IMR-90 (cell line): ENCODE measurements around the gene HDGFL3. TPM values are rescaled to one million over a fixed set of nuclear protein-coding genes. Genes with fewer than 3 reads are reported as not detected.

Experiments used
- ATAC-seq: fragments of 200-7000 bp; cut with Tn5 transposase; 2 replicates; pipeline ENCODE4 v1.9.1; 2020; ENCODE audit warnings: low read depth, mild to moderate bottlenecking, moderate library complexity
- BruUV-seq: library from RNA; stranded (reverse); fragments of 400-500 nt; replicated peaks from 2 replicates; lab custom pipeline; 2021; lab: Mats Ljungman, UMichigan
- CTCF ChIA-PET: fragments of 300-600 bp; formaldehyde crosslinking; extraction: SDS; loops from one replicate; lab custom pipeline; 2021; ENCODE audit warnings: antibody characterized with exemption; lab: Yijun Ruan, JAX
- POLR2A ChIA-PET: fragments of 300-600 bp; sonication (Branson Sonifier 250); formaldehyde crosslinking; loops from one replicate; lab custom pipeline; 2022; ENCODE audit warnings: antibody characterized with exemption; ENCODE audit not compliant: unreplicated experiment; lab: Charles Lee
- DNase-seq: peaks from one replicate; pipeline ENCODE4 v3.0.0; 2013
- H2AFZ ChIP-seq: replicated peaks from 2 replicates; pipeline ENCODE3; 2013; ENCODE audit warnings: low read length, mild to moderate bottlenecking; ENCODE audit not compliant: poor library complexity
- H2AK5ac ChIP-seq: 2 replicates; pipeline ENCODE4 v1.6.1; 2013; ENCODE audit warnings: low read depth, low read length, inconsistent platforms
- H2AK9ac ChIP-seq: replicated peaks from 2 replicates; pipeline ENCODE3; 2013; ENCODE audit warnings: mild to moderate bottlenecking, low read depth, low read length, moderate library complexity; ENCODE audit not compliant: poor library complexity
- H2BK120ac ChIP-seq: 2 replicates; pipeline ENCODE4 v1.6.1; 2013; ENCODE audit warnings: low read depth, low read length, inconsistent platforms
- H2BK15ac ChIP-seq: 3 replicates; pipeline ENCODE4 v1.6.1; 2013; ENCODE audit warnings: low read depth, low read length, inconsistent platforms
- H2BK20ac ChIP-seq: 2 replicates; pipeline ENCODE4 v1.6.1; 2013; ENCODE audit warnings: low read depth, mild to moderate bottlenecking, inconsistent platforms, low read length, moderate library complexity
- H2BK5ac ChIP-seq: 2 replicates; pipeline ENCODE4 v1.6.1; 2013; ENCODE audit warnings: mild to moderate bottlenecking, low read depth, low read length, inconsistent platforms; ENCODE audit not compliant: poor library complexity, severe bottlenecking
- H3K14ac ChIP-seq: replicated peaks from 2 replicates; pipeline ENCODE4 v1.6.1; 2013; ENCODE audit warnings: low read depth, low read length, inconsistent platforms
- H3K18ac ChIP-seq: 2 replicates; pipeline ENCODE4 v1.6.1; 2013; ENCODE audit warnings: low read depth, low read length, control low read depth
- H3K23ac ChIP-seq: 2 replicates; pipeline ENCODE4 v1.6.1; 2013; ENCODE audit warnings: low read depth, low read length, inconsistent platforms
- H3K27ac ChIP-seq: 2 replicates; pipeline ENCODE4 v1.5.1; 2013; ENCODE audit warnings: mild to moderate bottlenecking, control low read depth, low read length; ENCODE audit not compliant: insufficient read depth
- H3K27me3 ChIP-seq: 2 replicates; pipeline ENCODE4 v1.6.1; 2013; ENCODE audit warnings: low read length; ENCODE audit not compliant: control insufficient read depth, insufficient read depth
- H3K36me3 ChIP-seq: 2 replicates; pipeline ENCODE4 v1.6.1; 2013; ENCODE audit warnings: low read length, mixed read lengths; ENCODE audit not compliant: control insufficient read depth, insufficient read depth
- H3K4ac ChIP-seq: 2 replicates; pipeline ENCODE4 v1.6.1; 2013; ENCODE audit warnings: low read depth, low read length, inconsistent platforms
- H3K4me1 ChIP-seq: 2 replicates; pipeline ENCODE4 v1.6.1; 2013; ENCODE audit warnings: low read length, mixed read lengths; ENCODE audit not compliant: control insufficient read depth, insufficient read depth
- H3K4me2 ChIP-seq: 2 replicates; pipeline ENCODE4 v1.6.1; 2013; ENCODE audit warnings: low read depth, mild to moderate bottlenecking, control low read depth, low read length, moderate library complexity
- H3K4me3 ChIP-seq: 2 replicates; pipeline ENCODE4 v1.5.1; 2013; ENCODE audit warnings: low read depth, mild to moderate bottlenecking, control low read depth, low read length, moderate library complexity; ENCODE audit not compliant: insufficient read depth
- H3K56ac ChIP-seq: 2 replicates; pipeline ENCODE4 v1.6.1; 2013; ENCODE audit warnings: low read length, inconsistent platforms; ENCODE audit not compliant: insufficient read depth; ENCODE audit errors: extremely low read depth
- H3K79me1 ChIP-seq, 2 experiments: 2 replicates each; pipeline ENCODE4 v1.6.1; 2013; ENCODE audit warnings: low read length in 2 of 2, inconsistent platforms in 1 of 2, low read depth in 1 of 2
- H3K9ac ChIP-seq: 2 replicates; pipeline ENCODE4 v1.6.1; 2013; ENCODE audit warnings: low read depth, low read length, control low read depth
- H3K9me1 ChIP-seq: 2 replicates; pipeline ENCODE4 v1.6.1; 2013; ENCODE audit warnings: low read length, inconsistent platforms; ENCODE audit not compliant: insufficient read depth
- H3K9me3 ChIP-seq: 2 replicates; pipeline ENCODE4 v1.6.1; 2013; ENCODE audit warnings: low read length; ENCODE audit not compliant: control insufficient read depth, insufficient read depth
- H4K20me1 ChIP-seq: 2 replicates; pipeline ENCODE4 v1.6.1; 2013; ENCODE audit warnings: low read length, inconsistent platforms; ENCODE audit not compliant: insufficient read depth
- H4K5ac ChIP-seq: 2 replicates; pipeline ENCODE4 v1.6.1; 2013; ENCODE audit warnings: mild to moderate bottlenecking, low read depth, low read length, control low read depth
- H4K8ac ChIP-seq, 2 experiments: 2 replicates each; pipeline ENCODE4 v1.6.1; 2013; ENCODE audit warnings: low read depth in 2 of 2, low read length in 2 of 2, control low read depth in 1 of 2, inconsistent platforms in 1 of 2
- H4K91ac ChIP-seq: 2 replicates; pipeline ENCODE4 v1.6.1; 2013; ENCODE audit warnings: low read depth, low read length, inconsistent platforms; ENCODE audit not compliant: insufficient read depth
- BHLHE40 ChIP-seq: fragments of 150-350 bp; IDR thresholded peaks from 2 replicates; pipeline ENCODE4 v1.6.1; 2016; ENCODE audit warnings: mild to moderate bottlenecking, low read depth, low read length
- CHD1 ChIP-seq: IDR thresholded peaks from 2 replicates; pipeline ENCODE4 v1.6.1; 2012; ENCODE audit warnings: low read depth, low read length, improper control_type of control experiment
- MAFK ChIP-seq: IDR thresholded peaks from 2 replicates; pipeline ENCODE4 v1.6.1; 2012; ENCODE audit warnings: low read depth, low read length, improper control_type of control experiment
- MAZ ChIP-seq: IDR thresholded peaks from 2 replicates; pipeline ENCODE4 v1.6.1; 2012; ENCODE audit warnings: low read depth, mild to moderate bottlenecking, low read length, improper control_type of control experiment, moderate library complexity, borderline replicate concordance
- NFE2L2 ChIP-seq: fragments of 150-350 bp; IDR thresholded peaks from 2 replicates; pipeline ENCODE4 v1.6.1; 2016; ENCODE audit warnings: low read depth, mild to moderate bottlenecking, low read length
- POLR2A ChIP-seq: IDR thresholded peaks from 2 replicates; pipeline ENCODE4 v1.6.1; 2012; ENCODE audit warnings: mild to moderate bottlenecking, low read depth, low read length
- RAD21 ChIP-seq: IDR thresholded peaks from 2 replicates; pipeline ENCODE4 v1.6.1; 2012; ENCODE audit warnings: low read length, improper control_type of control experiment
- RCOR1 ChIP-seq: IDR thresholded peaks from 2 replicates; pipeline ENCODE4 v1.6.1; 2012; ENCODE audit warnings: mild to moderate bottlenecking, low read length, improper control_type of control experiment; ENCODE audit not compliant: insufficient replicate concordance
- RFX5 ChIP-seq: IDR thresholded peaks from 2 replicates; pipeline ENCODE4 v1.8.0; 2012; ENCODE audit warnings: low read depth, mild to moderate bottlenecking, low read length, moderate library complexity
- SMC3 ChIP-seq: fragments of 150-350 bp; IDR thresholded peaks from 2 replicates; pipeline ENCODE4 v1.6.1; 2016; ENCODE audit warnings: low read depth, mild to moderate bottlenecking, antibody characterized with exemption, low read length, moderate library complexity
- WGBS, 2 experiments: methylation state at CpG; one replicate each; pipeline versions ENCODE4 v1.1.5 to v1.1.7; 2013; ENCODE audit warnings: missing lambda C conversion rate in 2 of 2; ENCODE audit not compliant: insufficient read length in 1 of 2; ENCODE audit errors: extremely low coverage in 2 of 2; 5-methylcytosine and 5-hydroxymethylcytosine counted together
- dilution Hi-C: fragments of 300-500 bp; cut with HindIII; formaldehyde crosslinking; loops from one replicate; pipeline ENCODE4 v1.14.3; 2018; ENCODE audit warnings: low sequenced_read_pairs; ENCODE audit not compliant: unreplicated experiment
- in situ Hi-C: fragments of 300-500 bp; cut with MboI; formaldehyde crosslinking; loops from 3 replicates; pipeline ENCODE4 v1.14.3; 2019; ENCODE audit warnings: low sequenced_read_pairs, inconsistent platforms, mixed read lengths
- intact Hi-C: fragments of 100-400 bp; cut with micrococcal nuclease; formaldehyde crosslinking; loops from 2 replicates; pipeline ENCODE4 v1.10.0; 2022
- polyA plus RNA-seq, 3 experiments: library from polyadenylated mRNA; depleted of rRNA; stranded (reverse); fragments of >200 nt; gene quantifications; 2 replicates each; pipeline ENCODE4 v1.2.3, GENCODE V29; 2012; ENCODE audit warnings: low replicate concordance in 1 of 3
- total RNA-seq: library from RNA; depleted of rRNA; stranded (reverse); fragments of >200 nt; gene quantifications from 2 replicates; pipeline ENCODE4 v1.2.3, GENCODE V29; 2012
- TF ChIP-seq, protein P1 (sequence below): fragments of 150-350 bp; IDR thresholded peaks from 2 replicates; pipeline ENCODE4 v1.6.1; 2017; ENCODE audit warnings: mild to moderate bottlenecking, antibody characterized with exemption, low read length, low read depth
- TF ChIP-seq, protein P2 (sequence below): fragments of 150-350 bp; IDR thresholded peaks from 2 replicates; pipeline ENCODE4 v1.6.1; 2016; ENCODE audit warnings: low read depth, mild to moderate bottlenecking, low read length, moderate library complexity, borderline replicate concordance

HDGFL3 gene
- total and polyA plus RNA-seq, 2 of the 4 experiments (the other 2 are of a cell fraction): 9.5 to 18.1 TPM

DNA sequence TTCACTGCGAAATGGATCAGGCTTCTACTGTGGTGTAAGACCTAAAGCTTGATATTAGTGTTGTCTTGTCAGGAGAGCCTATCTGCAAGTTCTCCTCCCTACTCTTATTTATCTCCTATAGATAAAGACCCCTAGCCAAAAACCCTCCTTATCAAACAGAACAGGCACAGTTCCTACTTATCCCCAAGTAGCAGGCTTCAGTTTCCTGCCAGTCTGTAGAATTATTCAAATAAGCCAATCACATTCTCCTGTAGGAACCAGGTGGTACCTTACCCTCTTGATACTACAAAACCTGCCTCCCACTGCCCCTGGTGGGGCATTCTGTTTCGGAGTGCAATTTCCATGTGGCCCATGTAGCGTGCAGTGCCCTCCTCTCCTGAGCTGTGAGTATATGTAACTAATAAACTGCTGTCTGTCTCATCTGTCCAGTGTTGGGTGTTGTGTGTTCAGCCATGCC, 28.7 kb downstream of the HDGFL3 start:
- ATAC-seq (no peak), DNase-seq (no peak)
- Histone ChIP-seq H2AK9ac (no peak overlapping the region), H3K36me3 (no peaks in the 10 kb centered on the region), H4K91ac (no peak overlapping the region), H3K4me3 (no peak overlapping the region), H3K79me1 (peaks cover 41 to 43% of the 10 kb centered on the region in 2 experiments), H4K20me1 (peaks cover 5% of the 10 kb centered on the region; the same call in 1 of the 2 replicates), H2AK5ac (no peak overlapping the region), H2AFZ (no peak overlapping the region), H3K27me3 (no peaks in the 10 kb centered on the region), H2BK15ac (no peak overlapping the region), H3K56ac (no peak overlapping the region), H3K4ac (no peak overlapping the region), H3K14ac (no peak overlapping the region), H4K8ac (no peak overlapping the region), H2BK120ac (no peak overlapping the region), H3K23ac (no peak overlapping the region), H3K9me1 (peaks cover 3% of the 10 kb centered on the region; the same call in 1 of the 2 replicates), H4K5ac (no peak overlapping the region), H3K4me2 (no peak overlapping the region), H3K27ac (no peak overlapping the region), H3K18ac (no peak overlapping the region), H2BK5ac (no peak overlapping the region), H3K9me3 (no peaks in the 10 kb centered on the region), H2BK20ac (no peak overlapping the region), H3K9ac (no peak overlapping the region), H3K4me1 (no peaks in the 10 kb centered on the region)
- dilution Hi-C loops: no loop called here
- CTCF ChIA-PET: no interaction called here
- BruUV-seq: no TSS peak
- in situ Hi-C loops: no loop called here
- POLR2A ChIA-PET: no interaction called here
- no CpG with 5 or more reads among the region's 3 CpGs for WGBS, 2 experiments
- TF ChIP-seq RCOR1: no peak
- TF ChIP-seq CHD1: no peak
- no peak for TF ChIP-seq RAD21
- TF ChIP-seq BHLHE40: no peak
- no peak for TF ChIP-seq MAFK
- no peak for TF ChIP-seq SMC3
- TF ChIP-seq POLR2A: no peak
- TF ChIP-seq, protein P1, sequence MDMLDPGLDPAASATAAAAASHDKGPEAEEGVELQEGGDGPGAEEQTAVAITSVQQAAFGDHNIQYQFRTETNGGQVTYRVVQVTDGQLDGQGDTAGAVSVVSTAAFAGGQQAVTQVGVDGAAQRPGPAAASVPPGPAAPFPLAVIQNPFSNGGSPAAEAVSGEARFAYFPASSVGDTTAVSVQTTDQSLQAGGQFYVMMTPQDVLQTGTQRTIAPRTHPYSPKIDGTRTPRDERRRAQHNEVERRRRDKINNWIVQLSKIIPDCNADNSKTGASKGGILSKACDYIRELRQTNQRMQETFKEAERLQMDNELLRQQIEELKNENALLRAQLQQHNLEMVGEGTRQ: no peak
- TF ChIP-seq RFX5: no peak
- no peak for TF ChIP-seq MAZ
- TF ChIP-seq, protein P2, sequence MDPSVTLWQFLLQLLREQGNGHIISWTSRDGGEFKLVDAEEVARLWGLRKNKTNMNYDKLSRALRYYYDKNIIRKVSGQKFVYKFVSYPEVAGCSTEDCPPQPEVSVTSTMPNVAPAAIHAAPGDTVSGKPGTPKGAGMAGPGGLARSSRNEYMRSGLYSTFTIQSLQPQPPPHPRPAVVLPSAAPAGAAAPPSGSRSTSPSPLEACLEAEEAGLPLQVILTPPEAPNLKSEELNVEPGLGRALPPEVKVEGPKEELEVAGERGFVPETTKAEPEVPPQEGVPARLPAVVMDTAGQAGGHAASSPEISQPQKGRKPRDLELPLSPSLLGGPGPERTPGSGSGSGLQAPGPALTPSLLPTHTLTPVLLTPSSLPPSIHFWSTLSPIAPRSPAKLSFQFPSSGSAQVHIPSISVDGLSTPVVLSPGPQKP: no peak
- no peak for TF ChIP-seq NFE2L2
- intact Hi-C loops: no loop called here
